ENCODE measurements around the gene ECHDC3. TPM values are rescaled to one million over a fixed set of nuclear protein-coding genes. Genes with fewer than 3 reads are reported as not detected.

The ECHDC3 gene
- total and polyA plus RNA-seq, 7 donors = 4.8 to 21.8 (median 13.8) TPM

- intact Hi-C loops (cut with DNase I) = no loop called here
- Histone ChIP-seq H3K27ac (no peak overlapping the region), H3K4me1 (peaks cover 0 to 17% (median 3%) of the 10 kb centered on the region in 4 donors), H3K27me3 (peaks cover 0 to 9% (median 8%) of the 10 kb centered on the region in 3 donors), H3K9me3 (no peaks in the 10 kb centered on the region), H3K36me3 (no peaks in the 10 kb centered on the region), H3K4me3 (no peak overlapping the region)
- DNase-seq = no peak
- TF ChIP-seq, protein P1, sequence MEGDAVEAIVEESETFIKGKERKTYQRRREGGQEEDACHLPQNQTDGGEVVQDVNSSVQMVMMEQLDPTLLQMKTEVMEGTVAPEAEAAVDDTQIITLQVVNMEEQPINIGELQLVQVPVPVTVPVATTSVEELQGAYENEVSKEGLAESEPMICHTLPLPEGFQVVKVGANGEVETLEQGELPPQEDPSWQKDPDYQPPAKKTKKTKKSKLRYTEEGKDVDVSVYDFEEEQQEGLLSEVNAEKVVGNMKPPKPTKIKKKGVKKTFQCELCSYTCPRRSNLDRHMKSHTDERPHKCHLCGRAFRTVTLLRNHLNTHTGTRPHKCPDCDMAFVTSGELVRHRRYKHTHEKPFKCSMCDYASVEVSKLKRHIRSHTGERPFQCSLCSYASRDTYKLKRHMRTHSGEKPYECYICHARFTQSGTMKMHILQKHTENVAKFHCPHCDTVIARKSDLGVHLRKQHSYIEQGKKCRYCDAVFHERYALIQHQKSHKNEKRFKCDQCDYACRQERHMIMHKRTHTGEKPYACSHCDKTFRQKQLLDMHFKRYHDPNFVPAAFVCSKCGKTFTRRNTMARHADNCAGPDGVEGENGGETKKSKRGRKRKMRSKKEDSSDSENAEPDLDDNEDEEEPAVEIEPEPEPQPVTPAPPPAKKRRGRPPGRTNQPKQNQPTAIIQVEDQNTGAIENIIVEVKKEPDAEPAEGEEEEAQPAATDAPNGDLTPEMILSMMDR (IDR thresholded peaks at IDR 0.05) = no peak
- TF ChIP-seq POLR2A (IDR thresholded peaks at IDR 0.05) (no peak), EP300 (IDR thresholded peaks at IDR 0.05) (no peak), POLR2AphosphoS5 (IDR thresholded peaks at IDR 0.05) (no peak)
- 96% methylated on average over 11 of the region's 11 CpGs for WGBS, 2 donors
Observed at GRCh38 chr10:11740907-11741306, 1.3 kb upstream of the ECHDC3 start.

DNA sequence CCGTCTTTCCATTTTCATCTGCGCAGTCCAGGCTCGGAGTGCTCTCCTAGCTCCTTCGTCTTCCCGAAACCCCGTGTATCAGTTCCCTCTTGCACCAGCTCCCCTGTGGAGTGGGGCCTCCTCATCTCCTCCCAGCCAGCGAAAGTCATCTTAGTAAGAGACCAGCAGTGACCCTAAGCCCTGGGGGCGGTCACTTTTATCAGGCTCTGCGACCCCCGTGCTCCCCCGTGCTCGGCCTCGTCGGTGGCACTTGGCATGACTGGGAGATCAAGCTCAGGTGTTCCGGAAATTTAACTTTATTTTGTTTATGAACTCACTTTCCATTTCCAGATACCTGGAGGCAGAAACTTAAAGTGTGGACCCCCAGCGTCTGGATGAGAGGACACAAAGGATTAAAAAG lies 574 bp upstream of the ECHDC3 start:
- intact Hi-C loops (cut with DNase I) = no loop called here
- WGBS, 2 donors = 76 to 78% methylated on average over 16 of the region's 16 CpGs
- H3K27ac ChIP-seq = no peak overlapping the region
- H3K9me3 ChIP-seq = no peaks in the 10 kb centered on the region
- TF ChIP-seq POLR2A (IDR thresholded peaks at IDR 0.05) (no peak), POLR2AphosphoS5 (IDR thresholded peaks at IDR 0.05) (no peak), EP300 (IDR thresholded peaks at IDR 0.05) (no peak)
- TF ChIP-seq, protein P1 (IDR thresholded peaks at IDR 0.05) = no peak
- H3K4me3 ChIP-seq = peak overlapping the region; percentile 23 to 61 (median 48)
- H3K27me3 ChIP-seq = peaks cover 0 to 9% (median 8%) of the 10 kb centered on the region in 3 donors
- DNase-seq = no peak
- peaks cover 0 to 17% (median 3%) of the 10 kb centered on the region in 4 donors for H3K4me1 ChIP-seq
- H3K36me3 ChIP-seq = no peaks in the 10 kb centered on the region

- 37 to 55% methylated on average over 31 of the region's 31 CpGs for WGBS, 2 donors
- peaks cover 0 to 17% (median 3%) of the 10 kb centered on the region in 4 donors for H3K4me1 ChIP-seq
- H3K36me3 ChIP-seq = no peaks in the 10 kb centered on the region
- H3K27ac ChIP-seq = peak overlapping the region in 3 of 4 donors; percentile 34 to 57 (median 48)
- H3K9me3 ChIP-seq = no peaks in the 10 kb centered on the region
- H3K27me3 ChIP-seq = peaks cover 0 to 9% (median 8%) of the 10 kb centered on the region in 3 donors
- no peak for TF ChIP-seq POLR2A (IDR thresholded peaks at IDR 0.05)
- no peak for TF ChIP-seq POLR2AphosphoS5 (IDR thresholded peaks at IDR 0.05)
- TF ChIP-seq, protein P1 (IDR thresholded peaks at IDR 0.05) = no peak
- TF ChIP-seq EP300 (IDR thresholded peaks at IDR 0.05) = no peak
- H3K4me3 ChIP-seq = peak overlapping the region; percentile 23 to 61 (median 48)
- intact Hi-C loops (cut with DNase I) = no loop called here
- no peak for DNase-seq
Observed at GRCh38 chr10:11742779-11743298, 657 bp downstream of the ECHDC3 start.

GRCh38 chr10:11743461-11744338 lies 1.5 kb downstream of the ECHDC3 start:
- Histone ChIP-seq H3K36me3 (no peaks in the 10 kb centered on the region), H3K9me3 (no peaks in the 10 kb centered on the region), H3K4me3 (peak overlapping the region in 1 of 4 donors; percentile 55), H3K27ac (no peak overlapping the region), H3K27me3 (peaks cover 0 to 9% (median 8%) of the 10 kb centered on the region in 3 donors), H3K4me1 (peaks cover 0 to 17% (median 3%) of the 10 kb centered on the region in 4 donors)
- intact Hi-C loops (cut with DNase I) = no loop called here
- TF ChIP-seq EP300 (IDR thresholded peaks at IDR 0.05) (no peak), POLR2A (IDR thresholded peaks at IDR 0.05) (no peak), POLR2AphosphoS5 (IDR thresholded peaks at IDR 0.05) (no peak)
- TF ChIP-seq, protein P1 (IDR thresholded peaks at IDR 0.05) = no peak
- WGBS, 2 donors = 85 to 86% methylated on average over 9 of the region's 9 CpGs
- no peak for DNase-seq
